Measurements from ENCODE around the gene KRT85.

- TF ChIP-seq CTCF (IDR thresholded peaks at IDR 0.05) (no peak), POLR2A (IDR thresholded peaks at IDR 0.05) (no peak)
Observed at GRCh38 chr12:52338241-52338960, 28.9 kb downstream of the KRT85 start.

All from testis (tissue), 2 donors.